Liver (tissue), 9 donors: ENCODE measurements around the gene PTGIR. TPM values are rescaled to one million over a fixed set of nuclear protein-coding genes. Genes with fewer than 3 reads are reported as not detected.

ENCODE experiments used
- DNase-seq: peaks from one replicate; pipeline ENCODE4 v3.0.0-alpha.2; 2017; ENCODE audit warnings: low spot score
- H3K27ac ChIP-seq, 2 donors: one replicate each; pipeline ENCODE4 v1.7.0; 2013; ENCODE audit warnings: inconsistent platforms in 2 of 2, low read length in 2 of 2, control low read depth in 1 of 2, low read depth in 1 of 2, mild to moderate bottlenecking in 1 of 2
- H3K27me3 ChIP-seq, 4 donors: one replicate each; pipeline versions ENCODE4 v1.6.1 to v1.7.0; 2013; ENCODE audit warnings: low read length in 3 of 4, inconsistent platforms in 1 of 4, mild to moderate bottlenecking in 1 of 4, moderate library complexity in 1 of 4; ENCODE audit not compliant: control insufficient read depth in 4 of 4, insufficient read depth in 4 of 4
- H3K36me3 ChIP-seq, 4 donors: one replicate each; pipeline versions ENCODE4 v1.6.1 to v1.7.0; 2013; ENCODE audit warnings: low read length in 3 of 4, mild to moderate bottlenecking in 3 of 4, low read depth in 1 of 4, moderate library complexity in 1 of 4; ENCODE audit not compliant: control insufficient read depth in 4 of 4, insufficient read depth in 3 of 4
- H3K4me1 ChIP-seq, 4 donors: one replicate each; pipeline versions ENCODE4 v1.6.1 to v1.7.0; 2013; ENCODE audit warnings: low read length in 3 of 4, mild to moderate bottlenecking in 3 of 4, moderate library complexity in 1 of 4; ENCODE audit not compliant: control insufficient read depth in 4 of 4, insufficient read depth in 4 of 4
- H3K4me3 ChIP-seq, 3 donors: one replicate each; pipeline versions ENCODE4 v1.6.1 to v1.7.0; 2013; ENCODE audit warnings: low read length in 3 of 3, control low read depth in 1 of 3, low read depth in 1 of 3, mild to moderate bottlenecking in 1 of 3
- H3K9ac ChIP-seq, 2 donors: one replicate each; pipeline ENCODE4 v1.7.0; 2013; ENCODE audit warnings: low read length in 2 of 2, mild to moderate bottlenecking in 2 of 2, moderate library complexity in 2 of 2, control low read depth in 1 of 2, low read depth in 1 of 2
- H3K9me3 ChIP-seq, 4 donors: one replicate each; pipeline versions ENCODE4 v1.6.1 to v1.7.0; 2013; ENCODE audit warnings: low read length in 3 of 4; ENCODE audit not compliant: control insufficient read depth in 4 of 4
- ATF3 ChIP-seq: IDR thresholded peaks from 2 replicates; pipeline ENCODE4 v1.6.1; 2016; ENCODE audit warnings: antibody characterized with exemption
- CTCF ChIP-seq: fragments of 150-350 bp; IDR thresholded peaks from 2 replicates; pipeline ENCODE4 v1.5.1; 2017; ENCODE audit warnings: improper control_type of control experiment, low read depth, low read length; ENCODE audit not compliant: missing input control
- EGR1 ChIP-seq, 2 donors: IDR thresholded peaks; 2 replicates each; pipeline ENCODE4 v1.6.1; 2016 to 2018; ENCODE audit warnings: antibody characterized with exemption in 2 of 2, low read depth in 2 of 2
- FOXA1 ChIP-seq: IDR thresholded peaks from 2 replicates; pipeline ENCODE4 v1.6.1; 2016; ENCODE audit warnings: antibody characterized with exemption
- FOXA2 ChIP-seq: IDR thresholded peaks from 2 replicates; pipeline ENCODE4 v1.6.1; 2016; ENCODE audit warnings: antibody characterized with exemption
- GABPA ChIP-seq, 2 donors: IDR thresholded peaks in 1 of 2; conservative IDR thresholded peaks in 1 of 2; 2 replicates each; pipeline ENCODE4 v1.6.1; 2016; ENCODE audit warnings: antibody characterized with exemption in 2 of 2, mild to moderate bottlenecking in 1 of 2, moderate library complexity in 1 of 2
- HNF4A ChIP-seq, 2 donors: conservative IDR thresholded peaks; 2 replicates each; pipeline ENCODE4 v1.6.1; 2016; ENCODE audit warnings: antibody characterized with exemption in 2 of 2, mild to moderate bottlenecking in 2 of 2
- JUND ChIP-seq, 2 donors: IDR thresholded peaks; 2 replicates each; pipeline ENCODE4 v1.6.1; 2016; ENCODE audit warnings: antibody characterized with exemption in 2 of 2
- NR2F2 ChIP-seq: IDR thresholded peaks from 2 replicates; pipeline ENCODE4 v1.6.1; 2016; ENCODE audit warnings: antibody characterized with exemption
- RAD21 ChIP-seq, 2 donors: IDR thresholded peaks; 2 replicates each; pipeline ENCODE4 v1.6.1; 2016; ENCODE audit warnings: antibody characterized with exemption in 2 of 2, mild to moderate bottlenecking in 2 of 2
- RXRA ChIP-seq, 2 donors: IDR thresholded peaks; 2 replicates each; pipeline ENCODE4 v1.6.1; 2017 to 2018; ENCODE audit warnings: antibody characterized with exemption in 2 of 2, mild to moderate bottlenecking in 1 of 2
- SP1 ChIP-seq: IDR thresholded peaks from 2 replicates; pipeline ENCODE4 v1.6.1; 2018; ENCODE audit warnings: antibody characterized with exemption, mild to moderate bottlenecking
- TAF1 ChIP-seq: conservative IDR thresholded peaks from 2 replicates; pipeline ENCODE4 v1.6.1; 2016; ENCODE audit warnings: antibody characterized with exemption, mild to moderate bottlenecking
- YY1 ChIP-seq: IDR thresholded peaks from 2 replicates; pipeline ENCODE4 v1.6.1; 2016; ENCODE audit warnings: antibody characterized with exemption, mild to moderate bottlenecking
- WGBS: extraction: QIAGEN DNeasy Blood & Tissue Kit; methylation state at CpG from one replicate; pipeline ENCODE4 v1.1.7; 2013; 5-methylcytosine and 5-hydroxymethylcytosine counted together
- polyA plus RNA-seq, 2 donors: library from polyadenylated mRNA; stranded (reverse) in 1 of 2; unstranded in 1 of 2; fragments of 200-250 nt in 1 of 2; fragments of >200 nt in 1 of 2; fragmentation: Nextera tagmentation in 1 of 2; extraction: Ambion mirVana in 1 of 2; gene quantifications; one replicate each; pipeline versions ENCODE4 v1.2.1 to v1.2.3, GENCODE V29; 2013 to 2015
- total RNA-seq, 2 donors: library from RNA; depleted of rRNA; stranded (reverse); fragments of >200 nt; gene quantifications; one replicate each; pipeline ENCODE4 v1.2.3, GENCODE V29; 2014
- TF ChIP-seq, protein P1 (sequence below): IDR thresholded peaks from 2 replicates; pipeline ENCODE4 v1.6.1; 2016; ENCODE audit warnings: antibody characterized with exemption
- TF ChIP-seq, protein P2 (sequence below): IDR thresholded peaks from 2 replicates; pipeline ENCODE4 v1.6.1; 2016; ENCODE audit warnings: antibody characterized with exemption, mild to moderate bottlenecking
- donor health status: healthy.
- donor health status: healthy.
- donor health status: healthy.
- donor health status: healthy.
- donor health status: healthy.

PTGIR gene
- total and polyA plus RNA-seq, 4 donors = 1.4 to 5.9 (median 2.9) TPM

DNA sequence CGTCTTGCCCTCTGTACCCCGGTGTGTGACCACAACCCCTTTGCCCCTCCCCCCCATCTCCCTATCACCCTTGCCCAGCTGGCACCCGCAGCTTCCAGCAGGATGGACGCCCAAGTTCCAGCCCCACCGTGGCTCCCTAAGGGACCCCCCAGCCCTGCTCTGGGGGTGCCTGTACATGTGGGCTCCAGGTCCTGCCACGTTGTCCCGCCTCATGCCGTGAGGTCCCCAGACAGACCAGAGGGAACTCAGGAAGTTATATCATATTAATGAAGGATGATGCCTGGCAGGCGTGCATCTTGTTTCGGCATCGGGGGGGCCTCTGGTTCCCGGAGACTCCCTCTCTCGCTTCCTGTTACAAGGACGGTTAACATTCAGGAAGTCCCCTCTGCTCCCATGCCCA, 1.6 kb upstream of the PTGIR start:
- no peak for DNase-seq
- Histone ChIP-seq H3K4me3 (no peak overlapping the region), H3K9ac (no peak overlapping the region), H3K27ac (peak overlapping the region; percentile 29 to 75), H3K27me3 (no peaks in the 10 kb centered on the region), H3K36me3 (no peaks in the 10 kb centered on the region), H3K4me1 (no peaks in the 10 kb centered on the region), H3K9me3 (no peaks in the 10 kb centered on the region)
- 67% methylated on average over 14 of the region's 14 CpGs for WGBS
- TF ChIP-seq TAF1 (no peak), EGR1 (IDR thresholded peaks at IDR 0.05; ENCODE audit: low read depth in 2 of 2) (no peak), NR2F2 (no peak), CTCF (no peak), GABPA (IDR thresholded peaks at IDR 0.05 in 1 of 2, conservative IDR thresholded peaks at IDR 0.05 in 1 of 2) (no peak), RXRA (IDR thresholded peaks at IDR 0.05) (no peak), FOXA2 (no peak), HNF4A (conservative IDR thresholded peaks at IDR 0.05) (no peak), YY1 (no peak)

DNA sequence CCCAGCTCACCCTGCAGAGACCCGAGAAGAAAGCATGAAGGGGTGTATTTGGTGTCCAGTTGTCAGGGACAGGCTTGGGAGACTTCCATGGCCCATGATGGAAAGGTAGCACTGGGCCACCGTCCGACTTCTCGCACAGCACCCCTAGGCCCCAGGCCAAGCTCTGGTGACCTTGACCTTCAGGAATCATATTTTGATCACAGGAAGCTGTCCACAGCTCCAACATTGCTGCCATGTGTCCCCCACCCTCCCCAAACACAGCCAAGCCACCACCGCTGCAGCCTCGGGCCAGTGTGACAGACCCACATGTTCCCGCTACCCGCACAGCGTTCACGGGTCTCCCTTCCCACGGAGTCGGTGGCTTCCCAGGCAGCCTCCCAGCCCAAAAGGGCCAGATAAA, 842 bp upstream of the PTGIR start:
- no peak for TF ChIP-seq YY1
- TF ChIP-seq GABPA (IDR thresholded peaks at IDR 0.05 in 1 of 2, conservative IDR thresholded peaks at IDR 0.05 in 1 of 2) = no peak
- peak; percentile 4 for TF ChIP-seq SP1
- TF ChIP-seq FOXA1 = no peak
- no peak for TF ChIP-seq CTCF
- TF ChIP-seq ATF3 = no peak
- H3K27me3 ChIP-seq = no peaks in the 10 kb centered on the region
- H3K27ac ChIP-seq = peak overlapping the region; percentile 29 to 75
- no peaks in the 10 kb centered on the region for H3K36me3 ChIP-seq
- peaks cover 0 to 3% (median 0%) of the 10 kb centered on the region in 4 donors for H3K4me1 ChIP-seq
- H3K4me3 ChIP-seq = no peak overlapping the region
- H3K9ac ChIP-seq = no peak overlapping the region
- no peaks in the 10 kb centered on the region for H3K9me3 ChIP-seq
- no peak for DNase-seq
- WGBS = 82% methylated on average over 12 of the region's 12 CpGs

- no peaks in the 10 kb centered on the region for H3K9me3 ChIP-seq
- TF ChIP-seq YY1 (no peak), TAF1 (no peak), RAD21 (IDR thresholded peaks at IDR 0.05) (no peak), NR2F2 (no peak), FOXA1 (no peak), RXRA (IDR thresholded peaks at IDR 0.05) (no peak), GABPA (IDR thresholded peaks at IDR 0.05 in 1 of 2, conservative IDR thresholded peaks at IDR 0.05 in 1 of 2) (no peak), HNF4A (conservative IDR thresholded peaks at IDR 0.05) (no peak), JUND (IDR thresholded peaks at IDR 0.05) (no peak), SP1 (no peak)
- TF ChIP-seq, protein P1, sequence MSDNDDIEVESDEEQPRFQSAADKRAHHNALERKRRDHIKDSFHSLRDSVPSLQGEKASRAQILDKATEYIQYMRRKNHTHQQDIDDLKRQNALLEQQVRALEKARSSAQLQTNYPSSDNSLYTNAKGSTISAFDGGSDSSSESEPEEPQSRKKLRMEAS = no peak
- TF ChIP-seq, protein P2, sequence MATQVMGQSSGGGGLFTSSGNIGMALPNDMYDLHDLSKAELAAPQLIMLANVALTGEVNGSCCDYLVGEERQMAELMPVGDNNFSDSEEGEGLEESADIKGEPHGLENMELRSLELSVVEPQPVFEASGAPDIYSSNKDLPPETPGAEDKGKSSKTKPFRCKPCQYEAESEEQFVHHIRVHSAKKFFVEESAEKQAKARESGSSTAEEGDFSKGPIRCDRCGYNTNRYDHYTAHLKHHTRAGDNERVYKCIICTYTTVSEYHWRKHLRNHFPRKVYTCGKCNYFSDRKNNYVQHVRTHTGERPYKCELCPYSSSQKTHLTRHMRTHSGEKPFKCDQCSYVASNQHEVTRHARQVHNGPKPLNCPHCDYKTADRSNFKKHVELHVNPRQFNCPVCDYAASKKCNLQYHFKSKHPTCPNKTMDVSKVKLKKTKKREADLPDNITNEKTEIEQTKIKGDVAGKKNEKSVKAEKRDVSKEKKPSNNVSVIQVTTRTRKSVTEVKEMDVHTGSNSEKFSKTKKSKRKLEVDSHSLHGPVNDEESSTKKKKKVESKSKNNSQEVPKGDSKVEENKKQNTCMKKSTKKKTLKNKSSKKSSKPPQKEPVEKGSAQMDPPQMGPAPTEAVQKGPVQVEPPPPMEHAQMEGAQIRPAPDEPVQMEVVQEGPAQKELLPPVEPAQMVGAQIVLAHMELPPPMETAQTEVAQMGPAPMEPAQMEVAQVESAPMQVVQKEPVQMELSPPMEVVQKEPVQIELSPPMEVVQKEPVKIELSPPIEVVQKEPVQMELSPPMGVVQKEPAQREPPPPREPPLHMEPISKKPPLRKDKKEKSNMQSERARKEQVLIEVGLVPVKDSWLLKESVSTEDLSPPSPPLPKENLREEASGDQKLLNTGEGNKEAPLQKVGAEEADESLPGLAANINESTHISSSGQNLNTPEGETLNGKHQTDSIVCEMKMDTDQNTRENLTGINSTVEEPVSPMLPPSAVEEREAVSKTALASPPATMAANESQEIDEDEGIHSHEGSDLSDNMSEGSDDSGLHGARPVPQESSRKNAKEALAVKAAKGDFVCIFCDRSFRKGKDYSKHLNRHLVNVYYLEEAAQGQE = no peak
These were observed 880 bp downstream of the PTGIR start for GRCh38 chr19:46623915-46624502.

More at GRCh38 chr19:46623915-46624502, 880 bp downstream of the PTGIR start:
- Histone ChIP-seq H3K9ac (no peak overlapping the region), H3K4me3 (peak overlapping the region in 1 of 3 donors; percentile 11), H3K4me1 (peaks cover 0 to 3% (median 0%) of the 10 kb centered on the region in 4 donors), H3K36me3 (no peaks in the 10 kb centered on the region), H3K27me3 (no peaks in the 10 kb centered on the region), H3K27ac (peak overlapping the region; percentile 25 to 56)
- WGBS = 81% methylated on average over 35 of the region's 35 CpGs
- no peak for DNase-seq
